HG03460 (cell line): Measurements from ENCODE around the gene NEU1.
"Not testable (repeated sequence)": the region's sequence is repeated elsewhere in the genome, so short reads cannot be mapped to it uniquely, and the experiment has no call there.

ENCODE experiments used
- ATAC-seq: cut with Tn5 transposase; IDR thresholded peaks from one replicate; pipeline ENCODE4 v1.9.1; 2021; ENCODE audit not compliant: unreplicated experiment

Gene NEU1

GRCh38 chr6:31875877-31876276 lies 13.3 kb upstream of the NEU1 start:
- ATAC-seq, result no peak

GRCh38 chr6:31874836-31875572 lies 12.4 kb upstream of the NEU1 start:
- no peak for ATAC-seq

GRCh38 chr6:31874084-31874670 lies 11.6 kb upstream of the NEU1 start:
- no peak for ATAC-seq

DNA sequence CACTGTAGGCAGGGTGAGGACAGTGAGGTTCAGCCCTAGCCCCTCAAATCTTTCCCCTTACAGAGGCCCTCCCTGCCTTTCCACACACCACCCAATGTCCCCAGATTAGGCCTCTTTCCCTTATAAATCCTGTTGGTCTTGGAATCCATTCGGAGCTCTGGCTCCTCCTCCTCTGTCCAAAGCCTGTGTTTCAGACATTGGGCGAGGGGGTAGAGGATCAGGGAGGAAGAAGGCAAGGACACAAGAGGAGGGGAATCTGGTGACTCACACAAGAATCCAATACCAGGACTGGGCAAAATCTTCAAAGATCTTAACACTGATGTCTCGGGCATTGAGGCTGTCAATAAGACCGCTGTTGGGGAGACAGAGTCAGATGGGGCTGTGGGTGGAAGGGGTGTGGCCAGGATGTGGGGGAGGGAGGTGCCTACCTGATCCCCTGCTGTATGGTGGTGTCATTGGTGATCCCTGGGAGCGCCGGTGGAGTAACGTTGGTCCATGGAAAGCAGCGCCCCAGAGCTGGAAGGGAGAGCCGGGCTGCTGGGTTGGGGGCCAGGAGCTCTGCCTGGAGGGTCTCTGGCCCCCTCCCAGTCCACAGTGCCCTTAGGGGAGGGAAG lies 8.5 kb upstream of the NEU1 start:
- no peak for ATAC-seq

- no peak for ATAC-seq
Observed at GRCh38 chr6:31870385-31870921, 7.8 kb upstream of the NEU1 start.

- ATAC-seq, result no peak
Observed at GRCh38 chr6:31869343-31869742, 6.7 kb upstream of the NEU1 start.

GRCh38 chr6:31868658-31868971 lies 6.0 kb upstream of the NEU1 start:
- not testable (repeated sequence) for ATAC-seq

- ATAC-seq, result no peak
Observed at GRCh38 chr6:31865205-31866118, 2.8 kb upstream of the NEU1 start.

- ATAC-seq, result no peak
Observed at GRCh38 chr6:31864818-31865204, 2.2 kb upstream of the NEU1 start.

GRCh38 chr6:31864123-31864562 lies 1.5 kb upstream of the NEU1 start:
- ATAC-seq, result not testable (repeated sequence)

GRCh38 chr6:31861919-31862343 lies 690 bp downstream of the NEU1 start:
- ATAC-seq, result no peak

- ATAC-seq, result no peak
Observed at GRCh38 chr6:31861150-31861549, 1.5 kb downstream of the NEU1 start.

DNA sequence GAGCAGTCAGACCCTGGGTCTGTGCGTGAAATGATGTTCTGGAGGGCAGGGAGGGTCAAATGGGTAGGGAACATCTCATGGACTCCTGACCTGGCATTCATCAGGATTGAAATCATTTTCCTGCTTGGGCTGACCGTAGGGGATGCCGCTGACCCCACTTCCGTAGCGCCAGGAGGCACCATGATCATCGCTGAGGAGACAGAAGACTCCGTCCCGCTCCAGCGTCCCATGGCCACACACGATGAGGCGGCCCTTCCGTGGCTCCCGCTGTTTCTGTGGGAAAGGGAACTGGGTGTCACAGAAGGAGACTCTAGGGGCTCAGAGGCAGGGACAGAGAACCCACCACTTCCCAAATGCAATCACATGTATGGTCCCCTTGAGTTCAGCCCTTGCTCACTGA lies 2.3 kb downstream of the NEU1 start:
- ATAC-seq, result no peak

DNA sequence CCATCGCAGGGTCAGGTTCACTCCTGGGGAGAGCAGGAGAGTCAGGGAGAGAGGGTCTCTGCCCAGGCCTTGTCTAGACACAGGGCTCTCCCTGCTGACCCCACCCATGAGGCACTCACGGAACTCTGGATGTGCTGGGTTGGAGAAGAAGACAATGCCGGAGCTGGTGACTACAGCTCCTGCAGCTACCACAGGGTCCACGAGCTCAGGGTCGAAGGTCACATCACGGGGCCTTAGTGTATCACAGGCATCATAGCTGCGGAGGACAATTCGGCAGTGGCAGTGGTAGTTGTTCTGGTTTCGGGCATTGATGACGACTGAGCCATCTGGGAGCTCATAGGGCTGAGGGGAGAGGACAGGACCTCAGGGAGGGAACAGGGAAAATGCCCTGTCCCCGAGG lies 2.7 kb downstream of the NEU1 start:
- no peak for ATAC-seq

- ATAC-seq, result no peak
Observed at GRCh38 chr6:31858707-31859106, 3.9 kb downstream of the NEU1 start.

- not testable (repeated sequence) for ATAC-seq
Observed at GRCh38 chr6:31857774-31858173, 4.8 kb downstream of the NEU1 start.

GRCh38 chr6:31851980-31852718 lies 10.5 kb downstream of the NEU1 start:
- ATAC-seq, result not testable (repeated sequence)

- ATAC-seq, result no peak
Observed at GRCh38 chr6:31851485-31851832, 11.2 kb downstream of the NEU1 start.

DNA sequence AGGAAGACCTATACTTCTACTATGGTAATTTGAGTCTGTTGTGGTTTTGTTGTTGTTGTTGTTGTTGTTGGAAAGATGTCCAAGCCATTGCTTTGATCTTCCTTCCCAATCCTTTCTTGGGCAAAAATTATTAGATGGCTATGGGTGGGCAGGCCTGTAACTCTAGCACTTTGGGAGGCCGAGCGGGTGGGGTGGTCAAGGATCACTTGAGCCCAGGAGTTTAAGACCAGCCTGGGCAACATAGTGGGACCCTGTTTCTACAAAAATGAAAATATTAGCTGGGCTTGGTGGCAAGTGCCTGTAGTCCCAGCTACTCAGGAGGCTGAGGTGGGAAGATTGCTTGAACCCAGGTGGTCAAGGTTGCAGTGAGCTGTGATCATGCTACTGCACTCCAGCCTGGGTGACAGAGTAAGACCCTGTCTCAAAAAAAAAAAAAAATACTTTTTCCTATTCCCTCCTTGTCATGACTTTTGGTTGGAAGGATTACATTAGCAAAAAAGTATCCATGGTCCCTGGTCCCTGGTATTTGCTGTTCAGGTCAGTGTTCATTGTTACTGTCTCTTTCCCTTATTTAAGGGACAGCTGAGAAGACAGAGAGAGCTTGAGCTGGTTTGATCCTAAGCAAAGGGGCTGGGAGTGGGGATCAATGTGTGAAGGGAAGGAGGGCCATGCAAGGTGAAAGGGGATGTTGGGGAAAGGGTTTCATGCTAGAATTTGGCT lies 11.7 kb downstream of the NEU1 start:
- no peak for ATAC-seq
